CD4-positive, alpha-beta T cell treated with Interleukin-12 subunit alpha and Interleukin-12 subunit beta, for 1 hour (primary cell): ENCODE results near the gene TRPV4.

Source experiments
- DNase-seq: peaks from one replicate; pipeline ENCODE4 v3.0.0-alpha.2; 2020

The TRPV4 gene

GRCh38 chr12:109827566-109828550, 5.3 kb downstream of the TRPV4 start:
- DNase-seq, result peak; percentile 24

GRCh38 chr12:109827080-109827479, 6.1 kb downstream of the TRPV4 start:
- DNase-seq, result no peak

GRCh38 chr12:109824731-109825130, 8.5 kb downstream of the TRPV4 start:
- no peak for DNase-seq

- no peak for DNase-seq
These were observed 10.2 kb downstream of the TRPV4 start for GRCh38 chr12:109822951-109823411.

GRCh38 chr12:109822416-109822815, 10.8 kb downstream of the TRPV4 start:
- DNase-seq, result no peak

- no peak for DNase-seq
These were observed 11.2 kb downstream of the TRPV4 start for GRCh38 chr12:109821968-109822367.

GRCh38 chr12:109820816-109821381, 12.3 kb downstream of the TRPV4 start:
- DNase-seq, result no peak

GRCh38 chr12:109818905-109819500, 14.2 kb downstream of the TRPV4 start:
- DNase-seq, result no peak

- DNase-seq, result no peak
These were observed 14.9 kb downstream of the TRPV4 start for GRCh38 chr12:109818253-109818652.

GRCh38 chr12:109817627-109818231, 15.5 kb downstream of the TRPV4 start:
- no peak for DNase-seq

- DNase-seq, result no peak
These were observed 16.3 kb downstream of the TRPV4 start for GRCh38 chr12:109816870-109817269.

GRCh38 chr12:109815757-109816617, 17.2 kb downstream of the TRPV4 start:
- no peak for DNase-seq

GRCh38 chr12:109815225-109815624, 18.0 kb downstream of the TRPV4 start:
- DNase-seq, result no peak

- DNase-seq, result no peak
These were observed 18.5 kb downstream of the TRPV4 start for GRCh38 chr12:109814600-109815150.

GRCh38 chr12:109813810-109814416, 19.3 kb downstream of the TRPV4 start:
- no peak for DNase-seq

- DNase-seq, result no peak
These were observed 21.6 kb downstream of the TRPV4 start for GRCh38 chr12:109811624-109811995.

- no peak for DNase-seq
These were observed 22.1 kb downstream of the TRPV4 start for GRCh38 chr12:109810954-109811623.

GRCh38 chr12:109808876-109809646, 24.1 kb downstream of the TRPV4 start:
- DNase-seq, result no peak

- DNase-seq, result no peak
These were observed 25.1 kb downstream of the TRPV4 start for GRCh38 chr12:109807954-109808643.
